Cardiac fibroblast (primary cell): ENCODE data around the gene MAB21L4.

Experiments
- DNase-seq, 2 donors: peaks; one replicate each; pipeline versions ENCODE4 v3.0.0 to v3.0.0-alpha.2; 2010; ENCODE audit warnings: low read depth in 2 of 2
- H3K4me3 ChIP-seq, 2 donors: replicated peaks in 1 of 2; 1 replicate in 1 of 2; 2 replicates in 1 of 2; pipeline ENCODE4 v1.5.1; 2011; ENCODE audit warnings: low read depth in 2 of 2, low read length in 2 of 2, mild to moderate bottlenecking in 2 of 2, moderate library complexity in 1 of 2
- TF ChIP-seq, protein P1 (sequence below): IDR thresholded peaks from one replicate; pipeline ENCODE4 v1.5.1; 2011; ENCODE audit warnings: low read depth, mild to moderate bottlenecking, low read length, inconsistent platforms

The MAB21L4 gene

DNA sequence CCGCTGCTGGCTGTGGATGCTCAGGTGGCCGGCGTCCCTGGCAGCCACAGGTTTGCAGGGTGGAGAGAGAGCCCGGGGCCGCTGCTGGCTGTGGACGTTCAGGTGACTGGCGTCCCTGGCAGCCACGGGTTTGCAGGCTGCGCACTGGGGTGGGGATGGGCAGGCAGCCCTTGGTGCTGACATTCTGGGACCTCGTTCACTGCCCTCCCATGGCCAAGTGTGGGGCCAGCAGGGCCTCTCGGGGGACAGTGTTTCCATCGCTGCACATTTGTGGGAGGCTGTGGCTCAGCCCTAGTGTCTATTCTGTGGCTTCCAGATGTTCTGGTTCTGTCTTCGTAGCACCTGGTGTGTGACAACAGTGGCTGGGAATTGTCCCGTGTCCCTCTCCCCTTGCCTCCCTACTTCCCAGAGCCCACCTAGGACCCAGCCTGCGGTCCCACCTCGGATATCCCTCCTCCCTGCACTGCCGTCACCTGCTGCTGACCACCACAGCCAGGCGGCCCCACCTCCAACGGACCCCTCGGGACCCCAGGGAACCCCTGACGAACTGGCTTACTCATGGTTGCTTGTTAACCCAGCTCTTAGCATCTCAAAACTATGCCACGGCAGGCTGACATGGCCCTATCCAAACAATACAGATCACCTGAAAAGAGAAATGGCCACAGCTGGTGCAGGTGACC is 11.1 kb upstream of the MAB21L4 start:
- TF ChIP-seq, protein P1, sequence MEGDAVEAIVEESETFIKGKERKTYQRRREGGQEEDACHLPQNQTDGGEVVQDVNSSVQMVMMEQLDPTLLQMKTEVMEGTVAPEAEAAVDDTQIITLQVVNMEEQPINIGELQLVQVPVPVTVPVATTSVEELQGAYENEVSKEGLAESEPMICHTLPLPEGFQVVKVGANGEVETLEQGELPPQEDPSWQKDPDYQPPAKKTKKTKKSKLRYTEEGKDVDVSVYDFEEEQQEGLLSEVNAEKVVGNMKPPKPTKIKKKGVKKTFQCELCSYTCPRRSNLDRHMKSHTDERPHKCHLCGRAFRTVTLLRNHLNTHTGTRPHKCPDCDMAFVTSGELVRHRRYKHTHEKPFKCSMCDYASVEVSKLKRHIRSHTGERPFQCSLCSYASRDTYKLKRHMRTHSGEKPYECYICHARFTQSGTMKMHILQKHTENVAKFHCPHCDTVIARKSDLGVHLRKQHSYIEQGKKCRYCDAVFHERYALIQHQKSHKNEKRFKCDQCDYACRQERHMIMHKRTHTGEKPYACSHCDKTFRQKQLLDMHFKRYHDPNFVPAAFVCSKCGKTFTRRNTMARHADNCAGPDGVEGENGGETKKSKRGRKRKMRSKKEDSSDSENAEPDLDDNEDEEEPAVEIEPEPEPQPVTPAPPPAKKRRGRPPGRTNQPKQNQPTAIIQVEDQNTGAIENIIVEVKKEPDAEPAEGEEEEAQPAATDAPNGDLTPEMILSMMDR, result no peak
- no peak overlapping the region for H3K4me3 ChIP-seq
- no peak for DNase-seq

DNA sequence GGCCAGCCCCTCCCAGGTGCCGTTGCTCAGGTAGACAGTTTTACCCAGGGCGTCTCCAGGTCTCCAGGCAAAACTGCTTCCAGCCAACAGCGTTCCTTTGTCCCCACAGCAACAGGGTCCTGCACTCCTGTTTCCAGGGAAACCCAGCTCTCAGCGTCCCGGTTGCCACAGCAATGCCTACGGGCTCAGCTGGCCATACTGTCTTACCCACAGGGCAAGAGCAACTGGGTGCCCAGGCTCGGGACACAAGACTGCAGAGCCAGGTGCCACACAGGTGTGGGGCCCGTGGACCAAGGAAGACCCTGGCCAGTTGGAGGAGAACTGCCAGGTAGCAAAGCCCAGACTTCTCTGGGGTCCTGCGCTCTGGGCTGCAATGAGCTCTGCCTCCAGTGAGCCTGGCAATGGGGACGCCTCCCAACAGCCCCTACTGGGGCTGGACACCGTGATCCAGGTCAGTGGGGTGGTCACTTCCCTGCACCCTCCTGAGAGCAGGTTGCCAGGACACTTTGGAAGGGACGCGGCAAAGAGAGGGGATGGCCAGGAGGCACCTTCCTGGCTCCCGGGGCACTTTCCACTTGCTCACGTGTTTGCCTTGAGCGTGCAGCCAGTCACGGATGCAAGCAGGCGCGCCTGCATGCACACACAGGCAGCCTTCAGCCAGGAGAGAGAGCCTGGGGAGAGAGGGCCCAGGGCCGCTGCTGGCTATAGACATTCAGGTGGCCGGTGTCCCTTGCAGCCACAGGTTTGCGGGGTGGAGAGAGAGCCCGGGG is 10.4 kb upstream of the MAB21L4 start, which contains the start of gene CROCC2:
CROCC2 (plus strand) TSS at position 196 of the 770 bp plus-strand sequence; CDS start at position 374, 178 bp downstream.
- DNase-seq, result no peak
- TF ChIP-seq, protein P1, result no peak
- H3K4me3 ChIP-seq, result no peak within 1 kb of the TSS

DNA sequence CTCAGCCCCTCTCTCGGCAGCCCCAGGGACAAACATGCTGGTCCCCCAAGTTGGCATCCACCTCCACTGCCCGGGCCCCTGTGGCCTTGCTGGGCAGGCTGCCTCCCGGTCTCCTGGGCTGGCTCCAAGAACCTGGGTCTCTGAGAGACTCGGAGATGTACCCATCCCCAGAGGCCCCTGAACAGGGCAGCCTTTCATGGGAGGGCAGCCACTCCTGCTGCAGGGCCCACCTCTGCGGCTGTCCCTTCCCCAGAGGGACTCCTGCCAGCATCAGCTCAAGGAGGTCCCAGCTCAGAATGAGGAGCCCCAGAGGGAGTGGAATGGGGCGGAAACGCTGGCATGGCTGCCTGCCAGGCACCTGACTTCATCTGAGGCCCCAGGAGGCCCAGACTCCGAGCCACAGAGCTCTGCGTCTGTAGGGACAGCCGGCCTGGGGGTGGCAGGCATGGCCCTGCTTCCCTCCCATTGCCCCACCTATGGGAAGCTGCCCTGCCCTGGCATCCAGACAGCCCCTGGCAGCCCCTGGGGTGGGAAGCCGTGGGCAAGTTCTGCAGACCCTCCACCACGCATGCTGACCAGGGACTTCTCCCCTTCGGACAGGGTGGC is 9.3 kb upstream of the MAB21L4 start:
- TF ChIP-seq, protein P1, result no peak
- no peak overlapping the region for H3K4me3 ChIP-seq
- no peak for DNase-seq

DNA sequence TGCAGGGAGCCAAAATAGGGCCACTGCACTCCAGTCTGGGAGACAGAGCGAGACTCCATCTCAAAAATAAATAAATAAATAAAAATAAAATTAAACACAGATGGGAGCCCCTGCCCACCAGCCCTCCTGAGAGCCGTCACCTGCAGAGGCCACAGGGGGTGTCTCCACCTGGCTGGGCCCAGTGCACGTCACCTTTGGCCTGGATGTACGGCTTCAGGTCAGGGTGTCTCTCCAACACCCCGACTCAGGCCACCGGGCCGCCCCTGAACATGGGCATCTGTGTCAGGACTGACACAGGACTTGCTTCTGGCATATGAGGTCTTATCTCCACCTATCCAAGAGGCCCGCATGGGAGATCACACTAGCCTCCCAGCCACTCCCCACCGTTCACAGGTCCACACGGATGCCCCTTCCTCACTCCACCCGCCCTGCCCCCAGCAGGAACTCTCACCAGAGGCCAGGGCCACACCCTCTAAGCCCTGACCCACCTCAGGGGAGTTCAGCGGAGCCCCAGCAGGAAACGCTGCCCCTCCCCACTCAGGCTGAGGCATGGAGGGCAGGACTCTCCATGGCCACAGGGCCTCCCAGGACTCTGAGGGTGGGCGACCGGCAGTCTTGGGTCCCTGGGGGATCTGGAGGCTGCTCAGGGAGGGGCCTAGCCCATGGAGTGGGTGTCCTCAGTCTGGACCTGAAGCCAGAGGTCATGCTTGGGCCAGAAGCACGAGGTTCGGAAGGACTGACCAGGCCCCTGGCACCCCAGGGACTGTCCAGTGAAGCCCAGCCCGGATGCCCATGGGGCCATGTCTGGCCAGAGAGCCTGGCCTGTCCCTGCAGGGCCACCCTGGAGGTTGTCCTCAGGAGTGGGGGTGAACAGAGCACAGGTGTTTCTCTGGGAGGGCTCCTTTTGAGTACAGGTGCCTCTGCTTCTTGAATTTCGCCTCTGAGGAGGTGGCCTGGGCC is 8.5 kb upstream of the MAB21L4 start:
- TF ChIP-seq, protein P1, result no peak
- no peak for DNase-seq
- no peak overlapping the region for H3K4me3 ChIP-seq

DNA sequence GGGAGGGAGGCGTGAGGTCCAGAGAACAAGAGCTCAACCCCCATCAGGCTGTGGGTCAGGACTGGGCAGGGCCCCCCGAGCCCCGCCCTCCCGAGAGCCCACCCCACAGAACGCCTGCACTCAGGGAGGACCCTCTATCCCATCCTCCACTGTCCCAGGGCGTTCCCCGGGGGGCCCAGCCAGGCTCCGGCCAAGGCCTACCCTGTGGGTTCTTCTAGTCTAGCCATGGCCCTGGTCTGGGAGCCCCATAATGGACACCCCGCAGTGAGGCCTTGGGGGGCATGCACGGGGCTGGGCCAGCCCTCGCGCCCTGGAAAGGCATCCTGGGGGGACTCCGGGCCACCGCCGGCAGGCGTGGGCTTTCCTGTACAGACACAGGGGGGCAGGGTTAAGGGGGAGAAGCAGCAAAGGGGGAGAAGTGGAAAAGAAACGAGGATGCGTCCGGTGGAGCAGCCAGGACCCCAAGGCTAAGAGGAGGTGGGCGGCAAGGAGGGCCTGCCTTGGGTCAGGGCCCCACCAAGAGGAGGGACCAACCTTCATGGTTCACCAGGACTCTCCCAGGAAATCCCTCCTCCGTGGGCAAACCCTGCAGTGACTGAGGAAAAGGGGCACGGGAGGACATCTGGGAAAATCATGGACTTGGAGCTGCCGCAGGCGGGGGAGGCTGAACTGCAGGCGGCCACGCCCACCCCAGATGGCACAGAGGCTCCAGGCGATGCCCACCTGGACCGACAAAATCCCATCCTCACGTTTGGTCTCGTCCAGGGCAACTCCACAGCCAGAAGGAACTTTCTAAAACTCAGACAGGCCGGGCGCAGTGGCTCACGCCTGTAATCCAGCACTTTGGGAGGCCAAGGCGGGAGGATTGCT is 7.5 kb upstream of the MAB21L4 start:
- DNase-seq, result no peak

More for the DNA sequence above, 7.5 kb upstream of the MAB21L4 start:
- TF ChIP-seq, protein P1, result no peak
- no peak overlapping the region for H3K4me3 ChIP-seq
